Trophoblast cell (in vitro differentiated cells and primary cell): ENCODE measurements around the gene COL5A1.

Source experiments
- DNase-seq, 2 donors: peaks; one replicate each; pipeline ENCODE4 v3.0.0-alpha.2; 2016
- H2AFZ ChIP-seq: 2 replicates; pipeline ENCODE4 v1.6.1; 2013; ENCODE audit warnings: low read length, moderate library complexity, mild to moderate bottlenecking; ENCODE audit not compliant: insufficient read depth, poor library complexity
- H2AK5ac ChIP-seq: 2 replicates; pipeline ENCODE4 v1.6.1; 2013; ENCODE audit warnings: mild to moderate bottlenecking, low read length
- H2BK120ac ChIP-seq: 2 replicates; pipeline ENCODE4 v1.6.1; 2013; ENCODE audit warnings: low read length, mild to moderate bottlenecking, moderate library complexity; ENCODE audit not compliant: insufficient read depth, poor library complexity
- H2BK12ac ChIP-seq: 2 replicates; pipeline ENCODE4 v1.6.1; 2013; ENCODE audit warnings: mild to moderate bottlenecking, low read length, moderate library complexity
- H2BK5ac ChIP-seq: 2 replicates; pipeline ENCODE4 v1.6.1; 2013; ENCODE audit warnings: low read length, low read depth, moderate library complexity, mild to moderate bottlenecking; ENCODE audit not compliant: poor library complexity
- H3K14ac ChIP-seq: 2 replicates; pipeline ENCODE4 v1.6.1; 2013; ENCODE audit warnings: mild to moderate bottlenecking, low read length
- H3K18ac ChIP-seq: 2 replicates; pipeline ENCODE4 v1.6.1; 2013; ENCODE audit warnings: mild to moderate bottlenecking, low read length
- H3K23ac ChIP-seq: 2 replicates; pipeline ENCODE4 v1.6.1; 2013; ENCODE audit warnings: low read length
- H3K27ac ChIP-seq: 2 replicates; pipeline ENCODE4 v1.5.1; 2013; ENCODE audit warnings: low read depth, mild to moderate bottlenecking, inconsistent platforms, low read length, moderate library complexity
- H3K27me3 ChIP-seq: 2 replicates; pipeline ENCODE4 v1.6.1; 2013; ENCODE audit warnings: inconsistent platforms, mild to moderate bottlenecking, low read length, moderate library complexity; ENCODE audit not compliant: insufficient read depth
- H3K36me3 ChIP-seq, 2 experiments: 1 replicate in 1 of 2; 2 replicates in 1 of 2; pipeline ENCODE4 v1.6.1; 2013; ENCODE audit warnings: low read length in 2 of 2, mild to moderate bottlenecking in 2 of 2, moderate library complexity in 1 of 2; ENCODE audit not compliant: insufficient read depth in 2 of 2, control insufficient read depth in 1 of 2
- H3K4ac ChIP-seq: 2 replicates; pipeline ENCODE4 v1.6.1; 2013; ENCODE audit warnings: low read depth, mild to moderate bottlenecking, low read length, moderate library complexity
- H3K4me1 ChIP-seq, 2 experiments: 1 replicate in 1 of 2; 2 replicates in 1 of 2; pipeline ENCODE4 v1.6.1; 2013; ENCODE audit warnings: low read length in 2 of 2, mild to moderate bottlenecking in 2 of 2, moderate library complexity in 1 of 2; ENCODE audit not compliant: insufficient read depth in 2 of 2, control insufficient read depth in 1 of 2
- H3K4me2 ChIP-seq: 2 replicates; pipeline ENCODE4 v1.6.1; 2013; ENCODE audit warnings: inconsistent platforms, mild to moderate bottlenecking, low read length, moderate library complexity
- H3K4me3 ChIP-seq: 2 replicates; pipeline ENCODE4 v1.5.1; 2013; ENCODE audit warnings: mild to moderate bottlenecking, low read depth, low read length, inconsistent platforms
- H3K79me1 ChIP-seq: one replicate; pipeline ENCODE4 v1.6.1; 2013; ENCODE audit warnings: low read length
- H3K79me2 ChIP-seq: 2 replicates; pipeline ENCODE4 v1.6.1; 2013; ENCODE audit warnings: low read length, mild to moderate bottlenecking; ENCODE audit not compliant: control insufficient read depth, insufficient read depth, poor library complexity
- H3K9ac ChIP-seq: 2 replicates; pipeline ENCODE4 v1.6.1; 2013; ENCODE audit warnings: mild to moderate bottlenecking, low read length
- H3K9me3 ChIP-seq: 2 replicates; pipeline ENCODE4 v1.6.1; 2013; ENCODE audit warnings: low read depth, mild to moderate bottlenecking, control low read depth, inconsistent platforms, low read length; ENCODE audit not compliant: insufficient read depth
- H4K12ac ChIP-seq: 2 replicates; pipeline ENCODE4 v1.6.1; 2013; ENCODE audit warnings: low read depth, mild to moderate bottlenecking, low read length, moderate library complexity
- H4K8ac ChIP-seq: 2 replicates; pipeline ENCODE4 v1.6.1; 2013; ENCODE audit warnings: low read depth, mild to moderate bottlenecking, low read length, moderate library complexity
- H4K91ac ChIP-seq: one replicate; pipeline ENCODE4 v1.6.1; 2013; ENCODE audit warnings: low read depth, mild to moderate bottlenecking, low read length, moderate library complexity
- WGBS: extraction: QIAGEN DNeasy Blood & Tissue Kit; methylation state at CpG from one replicate; pipeline ENCODE4 v1.1.7; 2013; ENCODE audit warnings: missing lambda C conversion rate; ENCODE audit not compliant: insufficient read length, insufficient coverage; ENCODE audit errors: extremely low coverage; 5-methylcytosine and 5-hydroxymethylcytosine counted together

Gene COL5A1

DNA sequence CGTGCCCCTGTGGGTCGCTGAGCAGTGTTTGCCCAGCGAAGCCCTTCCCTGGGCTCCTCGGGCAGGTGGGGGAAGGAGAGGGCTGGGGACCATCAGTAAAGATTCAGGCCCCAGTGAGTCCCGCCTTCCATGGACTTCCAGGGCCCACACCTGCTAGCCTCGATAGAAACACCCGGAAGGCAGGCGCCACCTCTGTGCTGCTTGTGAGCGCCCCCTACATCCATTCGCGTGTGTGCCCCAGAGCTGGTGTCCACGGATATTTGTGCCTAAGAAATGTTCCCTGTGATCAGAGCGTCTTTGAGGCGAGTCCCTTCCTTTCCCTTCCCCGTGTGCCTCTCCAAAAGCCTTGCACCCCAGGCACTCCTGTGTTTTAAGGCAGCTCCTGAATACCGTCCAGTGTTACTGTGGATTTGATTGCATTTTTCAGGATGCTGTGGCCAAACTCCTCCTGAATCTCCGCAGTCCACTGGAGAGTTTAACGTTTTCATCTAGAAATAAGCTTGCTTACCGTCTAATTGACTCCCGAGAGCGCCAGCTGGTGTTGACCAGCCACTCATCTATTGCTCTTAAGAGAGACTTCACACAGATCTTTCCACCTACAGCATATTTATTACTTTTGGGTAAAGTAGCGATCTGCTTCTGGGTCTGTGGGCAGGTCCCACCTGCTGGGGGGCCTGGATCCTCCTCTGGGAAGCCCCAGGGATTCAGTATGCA, 101.4 kb downstream of the COL5A1 start:
- no peak overlapping the region for H2BK12ac ChIP-seq
- H2BK120ac ChIP-seq, result no peak overlapping the region
- WGBS, result no CpG with 5 or more reads among the region's 22 CpGs
- no peak overlapping the region for H3K9ac ChIP-seq
- H3K36me3 ChIP-seq, result peaks cover 95 to 97% of the 10 kb centered on the region in 2 experiments
- DNase-seq, result no peak
- no peak overlapping the region for H2AFZ ChIP-seq
- peaks cover 14% of the 10 kb centered on the region for H3K9me3 ChIP-seq
- no peak overlapping the region for H3K27ac ChIP-seq
- H3K4me1 ChIP-seq, result no peaks in the 10 kb centered on the region
- H3K4me3 ChIP-seq, result no peak overlapping the region
- no peaks in the 10 kb centered on the region for H3K27me3 ChIP-seq
- no peak overlapping the region for H3K18ac ChIP-seq
- no peaks in the 10 kb centered on the region for H3K79me1 ChIP-seq
- H4K8ac ChIP-seq, result no peak overlapping the region
- no peak overlapping the region for H3K14ac ChIP-seq
- H3K23ac ChIP-seq, result no peak overlapping the region
- no peak overlapping the region for H2BK5ac ChIP-seq
- H3K79me2 ChIP-seq, result no peaks in the 10 kb centered on the region
- H3K4ac ChIP-seq, result no peak overlapping the region
- no peak overlapping the region for H2AK5ac ChIP-seq
- no peak overlapping the region for H4K12ac ChIP-seq
- H3K4me2 ChIP-seq, result no peak overlapping the region
- H4K91ac ChIP-seq, result no peak overlapping the region

DNA sequence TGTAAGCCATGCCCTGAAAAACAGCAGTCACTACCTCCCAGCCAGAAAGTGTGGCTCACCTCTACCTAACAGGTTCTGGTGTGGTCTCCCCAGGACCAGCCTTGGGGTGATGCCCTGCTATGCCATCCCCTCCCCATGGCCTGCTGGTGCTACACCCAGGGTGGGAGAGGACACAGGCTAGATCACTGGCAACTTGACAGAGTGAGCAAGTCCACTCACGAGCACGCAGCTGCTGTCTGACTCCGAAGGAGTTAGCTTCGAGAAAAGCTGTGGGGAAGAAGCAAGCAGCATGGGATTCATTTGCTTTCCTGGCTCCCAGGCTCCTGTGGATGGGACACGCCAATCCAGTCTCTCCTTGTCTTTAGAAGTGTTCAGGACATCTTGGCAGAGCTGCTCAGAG, 102.2 kb downstream of the COL5A1 start:
- H3K4me2 ChIP-seq, result no peak overlapping the region
- H3K9ac ChIP-seq, result no peak overlapping the region
- no peak overlapping the region for H4K91ac ChIP-seq
- no peak overlapping the region for H2BK5ac ChIP-seq
- no CpG with 5 or more reads among the region's 5 CpGs for WGBS
- H2AK5ac ChIP-seq, result no peak overlapping the region
- no peak overlapping the region for H3K14ac ChIP-seq
- H2BK12ac ChIP-seq, result no peak overlapping the region
- no peak overlapping the region for H2BK120ac ChIP-seq
- no peak overlapping the region for H4K8ac ChIP-seq
- H3K18ac ChIP-seq, result no peak overlapping the region
- no peak overlapping the region for H4K12ac ChIP-seq
- H3K79me2 ChIP-seq, result no peaks in the 10 kb centered on the region
- no peaks in the 10 kb centered on the region for H3K4me1 ChIP-seq
- peaks cover 17% of the 10 kb centered on the region for H3K9me3 ChIP-seq
- H3K27me3 ChIP-seq, result no peaks in the 10 kb centered on the region
- no peak overlapping the region for H3K4me3 ChIP-seq
- H3K4ac ChIP-seq, result no peak overlapping the region
- H3K79me1 ChIP-seq, result no peaks in the 10 kb centered on the region
- no peak overlapping the region for H3K23ac ChIP-seq
- H3K27ac ChIP-seq, result no peak overlapping the region
- no peak for DNase-seq
- H3K36me3 ChIP-seq, result peaks cover 93 to 97% of the 10 kb centered on the region in 2 experiments
- H2AFZ ChIP-seq, result no peak overlapping the region

DNA sequence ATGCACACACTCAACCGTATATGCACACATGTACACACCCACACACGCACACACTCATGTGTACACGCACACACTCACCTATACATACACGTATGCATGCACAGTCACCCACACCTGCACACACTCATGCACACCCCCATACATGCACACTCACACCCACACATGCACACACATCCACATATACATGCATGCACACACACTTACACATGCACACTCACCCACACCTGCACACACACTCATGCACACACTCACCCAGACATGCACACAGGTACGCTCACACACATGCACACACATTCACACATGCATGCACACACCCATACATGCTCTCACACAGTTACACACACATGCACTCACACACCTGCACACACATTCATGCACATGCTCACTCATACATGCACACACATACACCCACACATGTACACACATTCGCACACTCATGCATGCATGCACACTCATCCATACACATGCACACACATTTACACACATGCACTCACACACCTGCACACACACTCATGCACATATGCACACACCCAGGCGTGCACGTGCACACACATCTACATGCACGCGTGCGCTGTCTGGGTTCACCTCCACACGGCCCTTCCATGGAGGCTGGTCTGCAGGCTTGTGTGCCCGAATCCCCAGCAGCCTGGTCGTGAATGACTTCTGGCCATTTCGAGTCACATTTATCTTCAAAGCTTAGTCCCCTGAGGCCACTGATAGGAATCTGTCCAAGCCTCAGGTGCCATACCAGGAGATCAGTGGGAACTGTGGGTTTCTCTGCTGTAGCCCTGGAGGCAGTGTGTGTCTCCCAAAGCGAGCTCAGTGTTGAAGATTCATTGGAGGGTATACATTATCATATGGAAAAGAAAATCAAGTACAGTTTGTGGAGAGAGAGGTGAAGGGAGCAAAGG, 103.0 kb downstream of the COL5A1 start:
- H2AK5ac ChIP-seq, result no peak overlapping the region
- H4K91ac ChIP-seq, result no peak overlapping the region
- H3K9ac ChIP-seq, result no peak overlapping the region
- H3K27me3 ChIP-seq, result no peaks in the 10 kb centered on the region
- H2BK120ac ChIP-seq, result no peak overlapping the region
- peak; percentile 53 to 72 for DNase-seq
- no peaks in the 10 kb centered on the region for H3K4me1 ChIP-seq
- no peak overlapping the region for H4K8ac ChIP-seq
- H3K23ac ChIP-seq, result peak overlapping the region; percentile 93
- H3K18ac ChIP-seq, result no peak overlapping the region
- no peaks in the 10 kb centered on the region for H3K79me1 ChIP-seq
- no peak overlapping the region for H3K27ac ChIP-seq
- H2BK5ac ChIP-seq, result no peak overlapping the region
- no peak overlapping the region for H2AFZ ChIP-seq
- no peaks in the 10 kb centered on the region for H3K79me2 ChIP-seq
- no peak overlapping the region for H2BK12ac ChIP-seq
- no peak overlapping the region for H3K14ac ChIP-seq
- peaks cover 17% of the 10 kb centered on the region for H3K9me3 ChIP-seq
- peak overlapping the region; percentile 60 for H3K4me3 ChIP-seq
- H3K4me2 ChIP-seq, result no peak overlapping the region
- H4K12ac ChIP-seq, result no peak overlapping the region
- no peak overlapping the region for H3K4ac ChIP-seq
- WGBS, result no CpG with 5 or more reads among the region's 16 CpGs
- peaks cover 90 to 97% of the 10 kb centered on the region in 2 experiments for H3K36me3 ChIP-seq

DNA sequence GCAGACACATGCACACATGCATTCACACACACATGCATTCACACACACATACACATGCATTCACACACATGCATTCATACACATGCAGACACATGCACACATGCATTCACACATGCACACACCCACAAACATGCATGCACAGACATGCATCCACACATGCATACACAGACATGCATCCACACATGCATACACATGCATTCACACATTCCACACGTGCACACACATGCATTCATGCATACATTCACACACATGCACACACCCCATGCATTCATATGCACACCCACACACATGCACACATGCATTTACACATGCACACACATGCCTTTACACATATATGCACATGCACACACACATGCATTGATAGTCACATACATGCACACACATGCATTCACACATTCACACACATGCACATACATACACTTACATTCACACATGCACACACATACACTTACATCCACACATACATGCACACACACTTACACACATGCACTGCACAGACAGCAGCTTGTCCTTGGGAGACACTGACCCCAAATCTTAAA, 106.4 kb downstream of the COL5A1 start:
- WGBS, result no CpG with 5 or more reads among the region's 1 CpG

More for the DNA sequence above, 106.4 kb downstream of the COL5A1 start:
- Histone ChIP-seq H3K27ac (no peak overlapping the region), H3K4me3 (peak overlapping the region; percentile 25), H2AFZ (no peak overlapping the region), H3K9me3 (peaks cover 17% of the 10 kb centered on the region), H3K4me1 (no peaks in the 10 kb centered on the region), H3K23ac (no peak overlapping the region), H3K4me2 (no peak overlapping the region), H2AK5ac (no peak overlapping the region), H2BK12ac (no peak overlapping the region), H2BK5ac (no peak overlapping the region), H3K18ac (no peak overlapping the region), H4K12ac (no peak overlapping the region), H2BK120ac (no peak overlapping the region), H3K9ac (no peak overlapping the region), H3K79me1 (no peaks in the 10 kb centered on the region), H4K91ac (no peak overlapping the region), H3K4ac (no peak overlapping the region), H3K27me3 (no peaks in the 10 kb centered on the region), H3K14ac (no peak overlapping the region), H3K79me2 (no peaks in the 10 kb centered on the region), H3K36me3 (peaks cover 87 to 97% of the 10 kb centered on the region in 2 experiments), H4K8ac (no peak overlapping the region)
- DNase-seq, result no peak
